H1 (cell line): ENCODE measurements around the gene PRCD.
"Not testable (repeated sequence)": the region's sequence is repeated elsewhere in the genome, so short reads cannot be mapped to it uniquely, and the experiment has no call there.

ENCODE experiments used
- ATF2 ChIP-seq: IDR thresholded peaks from 2 replicates; pipeline ENCODE4 v1.6.1; 2012; ENCODE audit warnings: low read length, inconsistent platforms
- CREB1 ChIP-seq: IDR thresholded peaks from 2 replicates; pipeline ENCODE4 v1.6.1; 2012; ENCODE audit warnings: inconsistent platforms
- CTCF ChIP-seq, 3 experiments: IDR thresholded peaks; 1 replicate in 2 of 3; 2 replicates in 1 of 3; pipeline versions ENCODE4 v1.5.1 to v1.6.1; 2011; ENCODE audit warnings: low read length in 3 of 3, mild to moderate bottlenecking in 3 of 3, inconsistent platforms in 2 of 3, low read depth in 1 of 3, moderate library complexity in 1 of 3; ENCODE audit not compliant: insufficient read depth in 1 of 3; ENCODE audit errors: control extremely low read depth in 1 of 3
- E2F6 ChIP-seq: IDR thresholded peaks from 2 replicates; pipeline ENCODE4 v1.6.1; 2012; ENCODE audit warnings: inconsistent platforms
- EZH2 ChIP-seq: fragments of 200-600 bp; sonication (generic); IDR thresholded peaks from 2 replicates; pipeline ENCODE4 v1.7.1; 2012; ENCODE audit warnings: low read depth, mild to moderate bottlenecking, moderate library complexity, low read length, inconsistent platforms; ENCODE audit not compliant: severe bottlenecking
- HDAC6 ChIP-seq: IDR thresholded peaks from one replicate; pipeline ENCODE4 v1.7.1; 2012; ENCODE audit warnings: low read depth, mild to moderate bottlenecking, inconsistent platforms, low read length, moderate library complexity
- MAFK ChIP-seq: IDR thresholded peaks from 2 replicates; pipeline ENCODE4 v1.6.1; 2012; ENCODE audit warnings: low read depth, mild to moderate bottlenecking, improper control_type of control experiment, low read length
- POLR2A ChIP-seq, 2 experiments: IDR thresholded peaks; 1 replicate in 1 of 2; 2 replicates in 1 of 2; pipeline ENCODE4 v1.6.1; 2011; ENCODE audit warnings: low read depth in 2 of 2, low read length in 2 of 2, mild to moderate bottlenecking in 2 of 2; ENCODE audit errors: control extremely low read depth in 1 of 2
- RAD21 ChIP-seq, 2 experiments: IDR thresholded peaks in 1 of 2; conservative IDR thresholded peaks in 1 of 2; 2 replicates each; pipeline ENCODE4 v1.6.1; 2011; ENCODE audit warnings: low read depth in 2 of 2, low read length in 2 of 2, improper control_type of control experiment in 1 of 2, inconsistent platforms in 1 of 2, mild to moderate bottlenecking in 1 of 2, moderate library complexity in 1 of 2
- RXRA ChIP-seq: IDR thresholded peaks from 2 replicates; pipeline ENCODE4 v1.6.1; 2011; ENCODE audit warnings: low read depth, mild to moderate bottlenecking, low read length, moderate library complexity; ENCODE audit not compliant: insufficient read depth
- USF2 ChIP-seq: IDR thresholded peaks from 2 replicates; pipeline ENCODE4 v1.6.1; 2011; ENCODE audit warnings: low read length, improper control_type of control experiment
- YY1 ChIP-seq: IDR thresholded peaks from 2 replicates; pipeline ENCODE4 v1.6.1; 2011; ENCODE audit warnings: low read depth, mild to moderate bottlenecking, low read length

GRCh38 chr17:76564991-76565727, 25.3 kb downstream of the PRCD start:
- TF ChIP-seq POLR2A (IDR thresholded peaks at IDR 0.05; ENCODE audit: control extremely low read depth in 1 of 2, low read depth in 2 of 2, low read length in 2 of 2) (peak in 1 of 2 experiments; percentile 30; a peak in 1 of 3 replicates), ATF2 (0 out of 2 replicates have a peak, but pooled peaks have one; percentile 18)
- TF ChIP-seq CTCF (IDR thresholded peaks at IDR 0.05; ENCODE audit: control extremely low read depth in 1 of 3, insufficient read depth in 1 of 3, low read depth in 1 of 3, low read length in 3 of 3); E2F6; RXRA; EZH2; MAFK; HDAC6; RAD21 (IDR thresholded peaks at IDR 0.05 in 1 of 2, conservative IDR thresholded peaks at IDR 0.05 in 1 of 2; ENCODE audit: low read depth in 2 of 2, low read length in 2 of 2); USF2; YY1; CREB1: not testable (repeated sequence)
